Panc1 (cell line): ENCODE measurements around the gene ITGA8. TPM values are rescaled to one million over a fixed set of nuclear protein-coding genes. Genes with fewer than 3 reads are reported as not detected.

ENCODE experiments used
- ATAC-seq: fragments of 200-7000 bp; cut with Tn5 transposase; 2 replicates; pipeline ENCODE4 v1.9.1; 2020; ENCODE audit warnings: mild to moderate bottlenecking, moderate library complexity
- BruUV-seq: library from RNA; stranded (reverse); fragments of 400-500 nt; replicated peaks from 2 replicates; lab custom pipeline; 2021; lab: Mats Ljungman, UMichigan
- CTCF ChIA-PET: fragments of 300-600 bp; sonication (Branson Sonifier 250); formaldehyde crosslinking; loops from one replicate; lab custom pipeline; 2022; ENCODE audit warnings: antibody characterized with exemption; lab: Charles Lee
- POLR2A ChIA-PET: fragments of 300-600 bp; sonication (Branson Sonifier 250); formaldehyde crosslinking; loops from one replicate; lab custom pipeline; 2022; ENCODE audit warnings: antibody characterized with exemption; lab: Charles Lee
- DNase-seq: peaks from one replicate; pipeline ENCODE4 v3.0.0-alpha.2; 2010; ENCODE audit warnings: low read depth, low spot score
- H3K27ac ChIP-seq: 2 replicates; pipeline ENCODE4 v1.5.1; 2011; ENCODE audit warnings: mild to moderate bottlenecking, low read length, inconsistent platforms
- H3K27me3 ChIP-seq: fragments of 200-500 bp; sonication (Bioruptor generic); 2 replicates; pipeline ENCODE4 v1.6.0; 2014; ENCODE audit warnings: low read length, inconsistent platforms; ENCODE audit not compliant: control insufficient read depth, insufficient read depth
- H3K36me3 ChIP-seq: fragments of 200-500 bp; sonication (Bioruptor generic); 2 replicates; pipeline ENCODE4 v1.5.1; 2014; ENCODE audit warnings: inconsistent platforms, mild to moderate bottlenecking, low read length, moderate library complexity; ENCODE audit not compliant: control insufficient read depth, insufficient read depth
- H3K4me1 ChIP-seq: 2 replicates; pipeline ENCODE4 v1.5.1; 2011; ENCODE audit warnings: inconsistent platforms, mild to moderate bottlenecking, low read length, moderate library complexity; ENCODE audit not compliant: control insufficient read depth, insufficient read depth
- H3K4me3 ChIP-seq, 2 experiments: 2 replicates each; pipeline ENCODE4 v1.5.1; 2011 to 2012; ENCODE audit warnings: low read depth in 2 of 2, low read length in 2 of 2, mild to moderate bottlenecking in 2 of 2, inconsistent platforms in 1 of 2, moderate library complexity in 1 of 2
- H3K9me3 ChIP-seq: fragments of 200-500 bp; sonication (Bioruptor generic); 2 replicates; pipeline ENCODE4 v1.5.1; 2014; ENCODE audit warnings: low read depth, mild to moderate bottlenecking, inconsistent platforms, low read length, moderate library complexity; ENCODE audit not compliant: control insufficient read depth, insufficient read depth
- POLR2AphosphoS5 ChIP-seq: IDR thresholded peaks from 2 replicates; pipeline ENCODE4 v1.6.1; 2012; ENCODE audit warnings: mild to moderate bottlenecking, low read depth, low read length, moderate library complexity
- SIN3A ChIP-seq: IDR thresholded peaks from 2 replicates; pipeline ENCODE4 v1.6.1; 2012; ENCODE audit warnings: low read depth, mild to moderate bottlenecking, low read length, moderate library complexity, borderline replicate concordance; ENCODE audit not compliant: insufficient read depth
- TCF7L2 ChIP-seq: IDR thresholded peaks from 2 replicates; pipeline ENCODE4 v1.6.1; 2011; ENCODE audit warnings: mild to moderate bottlenecking, low read depth, low read length, inconsistent platforms
- in situ Hi-C: cut with HindIII; loops from 2 replicates; pipeline ENCODE4 v1.10.0; 2016; ENCODE audit warnings: low sequenced_read_pairs, low pct_unique_long_range_greater_than_20kb
- intact Hi-C: fragments of 100-400 bp; cut with micrococcal nuclease; formaldehyde crosslinking; loops from one replicate; pipeline ENCODE4 v1.10.0; 2022; ENCODE audit not compliant: unreplicated experiment
- total RNA-seq: library from RNA; stranded (reverse); gene quantifications from one replicate; pipeline ENCODE4 v1.2.1, GENCODE V29; 2021; ENCODE audit not compliant: unreplicated experiment
- TF ChIP-seq, protein P1 (sequence below), 2 experiments: IDR thresholded peaks; 2 replicates each; pipeline ENCODE4 v1.6.1; 2011 to 2012; ENCODE audit warnings: low read depth in 2 of 2, control low read depth in 1 of 2, low read length in 1 of 2, mild to moderate bottlenecking in 1 of 2, moderate library complexity in 1 of 2; ENCODE audit not compliant: insufficient read depth in 1 of 2
- TF ChIP-seq, protein P2 (sequence below): fragments of 450-650 bp; IDR thresholded peaks from 2 replicates; pipeline ENCODE4 v1.5.1; 2017; ENCODE audit warnings: mild to moderate bottlenecking

ITGA8 gene
- total RNA-seq, 1 experiment from 2014 or later = 0.18 TPM

DNA sequence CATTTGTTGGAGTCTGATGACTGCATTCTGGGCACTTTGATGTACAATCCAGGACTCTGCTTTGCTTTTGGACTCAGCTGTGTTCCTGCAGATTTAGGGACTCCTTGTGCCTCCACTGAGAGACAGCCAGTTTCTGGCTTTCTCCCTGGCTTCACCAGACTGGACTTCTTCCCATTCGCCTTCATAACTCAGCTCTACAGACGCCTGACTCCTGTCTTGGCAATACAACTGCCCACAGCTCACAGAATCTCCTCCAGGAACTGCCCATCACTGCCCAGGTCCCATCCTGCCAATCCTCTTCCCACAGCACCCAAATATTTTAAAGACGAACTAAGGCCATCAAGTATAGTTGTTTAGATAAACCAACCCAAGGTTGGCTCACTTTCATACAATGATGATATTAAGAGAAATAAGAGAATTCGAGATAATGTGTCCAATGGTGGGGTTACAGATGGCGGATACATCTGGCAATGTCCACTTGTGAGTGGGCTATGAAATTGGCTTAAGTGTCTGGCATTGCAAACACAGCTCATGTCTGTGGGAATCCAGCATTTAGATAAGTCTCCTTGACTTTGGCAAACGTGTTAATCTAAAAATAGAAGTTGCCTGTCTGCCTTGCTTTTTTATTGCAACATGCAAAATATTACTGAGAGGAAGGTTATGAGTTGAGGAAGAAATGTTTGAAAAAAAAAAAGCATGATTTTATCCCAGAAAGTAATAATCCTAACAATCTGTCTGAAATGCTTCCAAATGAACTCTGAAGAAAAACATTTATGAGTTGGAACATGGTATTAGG is 95.1 kb downstream of the ITGA8 start:
- Histone ChIP-seq H3K27ac (no peak overlapping the region), H3K27me3 (peaks cover 2% of the 10 kb centered on the region), H3K36me3 (no peaks in the 10 kb centered on the region; the same call in 1 of the 2 replicates), H3K4me3 (no peak overlapping the region), H3K4me1 (no peaks in the 10 kb centered on the region), H3K9me3 (no peaks in the 10 kb centered on the region)
- in situ Hi-C loops = no loop called here
- ChIA-PET POLR2A (no interaction called here), CTCF (no interaction called here)
- ATAC-seq (no peak), DNase-seq (no peak)
- BruUV-seq = no TSS peak
- intact Hi-C loops = no loop called here
- TF ChIP-seq TCF7L2 (no peak), POLR2AphosphoS5 (no peak), SIN3A (no peak)
- TF ChIP-seq, protein P1, sequence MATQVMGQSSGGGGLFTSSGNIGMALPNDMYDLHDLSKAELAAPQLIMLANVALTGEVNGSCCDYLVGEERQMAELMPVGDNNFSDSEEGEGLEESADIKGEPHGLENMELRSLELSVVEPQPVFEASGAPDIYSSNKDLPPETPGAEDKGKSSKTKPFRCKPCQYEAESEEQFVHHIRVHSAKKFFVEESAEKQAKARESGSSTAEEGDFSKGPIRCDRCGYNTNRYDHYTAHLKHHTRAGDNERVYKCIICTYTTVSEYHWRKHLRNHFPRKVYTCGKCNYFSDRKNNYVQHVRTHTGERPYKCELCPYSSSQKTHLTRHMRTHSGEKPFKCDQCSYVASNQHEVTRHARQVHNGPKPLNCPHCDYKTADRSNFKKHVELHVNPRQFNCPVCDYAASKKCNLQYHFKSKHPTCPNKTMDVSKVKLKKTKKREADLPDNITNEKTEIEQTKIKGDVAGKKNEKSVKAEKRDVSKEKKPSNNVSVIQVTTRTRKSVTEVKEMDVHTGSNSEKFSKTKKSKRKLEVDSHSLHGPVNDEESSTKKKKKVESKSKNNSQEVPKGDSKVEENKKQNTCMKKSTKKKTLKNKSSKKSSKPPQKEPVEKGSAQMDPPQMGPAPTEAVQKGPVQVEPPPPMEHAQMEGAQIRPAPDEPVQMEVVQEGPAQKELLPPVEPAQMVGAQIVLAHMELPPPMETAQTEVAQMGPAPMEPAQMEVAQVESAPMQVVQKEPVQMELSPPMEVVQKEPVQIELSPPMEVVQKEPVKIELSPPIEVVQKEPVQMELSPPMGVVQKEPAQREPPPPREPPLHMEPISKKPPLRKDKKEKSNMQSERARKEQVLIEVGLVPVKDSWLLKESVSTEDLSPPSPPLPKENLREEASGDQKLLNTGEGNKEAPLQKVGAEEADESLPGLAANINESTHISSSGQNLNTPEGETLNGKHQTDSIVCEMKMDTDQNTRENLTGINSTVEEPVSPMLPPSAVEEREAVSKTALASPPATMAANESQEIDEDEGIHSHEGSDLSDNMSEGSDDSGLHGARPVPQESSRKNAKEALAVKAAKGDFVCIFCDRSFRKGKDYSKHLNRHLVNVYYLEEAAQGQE (IDR thresholded peaks at IDR 0.05; ENCODE audit: insufficient read depth in 1 of 2, low read depth in 2 of 2, low read length in 1 of 2) = no peak
- TF ChIP-seq, protein P2, sequence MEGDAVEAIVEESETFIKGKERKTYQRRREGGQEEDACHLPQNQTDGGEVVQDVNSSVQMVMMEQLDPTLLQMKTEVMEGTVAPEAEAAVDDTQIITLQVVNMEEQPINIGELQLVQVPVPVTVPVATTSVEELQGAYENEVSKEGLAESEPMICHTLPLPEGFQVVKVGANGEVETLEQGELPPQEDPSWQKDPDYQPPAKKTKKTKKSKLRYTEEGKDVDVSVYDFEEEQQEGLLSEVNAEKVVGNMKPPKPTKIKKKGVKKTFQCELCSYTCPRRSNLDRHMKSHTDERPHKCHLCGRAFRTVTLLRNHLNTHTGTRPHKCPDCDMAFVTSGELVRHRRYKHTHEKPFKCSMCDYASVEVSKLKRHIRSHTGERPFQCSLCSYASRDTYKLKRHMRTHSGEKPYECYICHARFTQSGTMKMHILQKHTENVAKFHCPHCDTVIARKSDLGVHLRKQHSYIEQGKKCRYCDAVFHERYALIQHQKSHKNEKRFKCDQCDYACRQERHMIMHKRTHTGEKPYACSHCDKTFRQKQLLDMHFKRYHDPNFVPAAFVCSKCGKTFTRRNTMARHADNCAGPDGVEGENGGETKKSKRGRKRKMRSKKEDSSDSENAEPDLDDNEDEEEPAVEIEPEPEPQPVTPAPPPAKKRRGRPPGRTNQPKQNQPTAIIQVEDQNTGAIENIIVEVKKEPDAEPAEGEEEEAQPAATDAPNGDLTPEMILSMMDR = no peak

DNA sequence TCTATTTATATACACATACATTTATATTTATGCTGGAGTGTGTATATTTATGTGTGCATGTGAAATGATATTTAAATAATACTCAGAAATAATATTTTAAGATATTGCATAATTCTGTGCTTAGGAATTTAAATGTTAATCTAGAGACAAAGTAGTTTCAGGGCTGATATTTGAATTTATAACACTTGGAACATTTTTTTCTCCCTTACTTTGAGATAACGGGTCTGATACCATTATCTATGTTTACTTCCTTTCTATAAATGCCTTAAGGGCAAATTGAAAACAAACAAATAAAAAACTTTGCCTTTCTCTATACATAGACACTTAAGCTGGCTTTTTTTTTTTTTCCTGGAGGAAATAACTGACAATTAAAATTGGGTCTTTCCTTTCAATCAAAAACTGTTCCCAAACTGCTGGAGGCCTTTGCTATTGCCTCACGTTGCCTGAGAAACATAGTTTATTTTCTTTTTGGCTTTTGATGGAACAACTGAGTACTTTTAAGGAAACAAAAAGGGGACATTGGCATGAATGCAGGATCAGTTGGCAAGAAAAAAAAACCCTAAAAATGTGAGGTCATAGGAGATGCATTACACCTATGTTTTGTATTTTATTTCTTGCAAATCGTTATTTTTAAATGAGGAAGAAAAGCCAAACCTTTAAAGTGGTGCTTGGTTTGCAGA is 98.7 kb downstream of the ITGA8 start:
- Histone ChIP-seq H3K36me3 (no peaks in the 10 kb centered on the region; the same call in 1 of the 2 replicates), H3K9me3 (no peaks in the 10 kb centered on the region), H3K27ac (no peak overlapping the region), H3K27me3 (peaks cover 8% of the 10 kb centered on the region), H3K4me1 (no peaks in the 10 kb centered on the region), H3K4me3 (no peak overlapping the region)
- DNase-seq (no peak), ATAC-seq (no peak)
- intact Hi-C loops = no loop called here
- ChIA-PET CTCF (interaction anchor here (0.7 kb wide), 1 partner anchor 266 kb away, joined by 3 read pairs; no protein-coding TSS in a partner anchor), POLR2A (no interaction called here)
- in situ Hi-C loops = no loop called here
- no peak for TF ChIP-seq POLR2AphosphoS5
- TF ChIP-seq, protein P1 (IDR thresholded peaks at IDR 0.05; ENCODE audit: insufficient read depth in 1 of 2, low read depth in 2 of 2, low read length in 1 of 2) = no peak
- TF ChIP-seq, protein P2 = no peak
- no peak for TF ChIP-seq TCF7L2
- no TSS peak for BruUV-seq
